Body of pancreas (tissue), 4 donors: ENCODE data around the gene CCDC169. TPM values are rescaled to one million over a fixed set of nuclear protein-coding genes. Genes with fewer than 3 reads are reported as not detected.
"Not testable (repeated sequence)": the region's sequence is repeated elsewhere in the genome, so short reads cannot be mapped to it uniquely, and the experiment has no call there.

Experiments
- ATAC-seq: fragments of 150-250 bp; one replicate; pipeline ENCODE4 v1.9.1; 2016
- DNase-seq, 4 donors: peaks; one replicate each; pipeline ENCODE4 v3.0.0-alpha.2; 2019
- H3K27ac ChIP-seq, 4 donors: fragments of 200-600 bp; sonication (generic); 1 replicate in 3 of 4; 2 replicates in 1 of 4; pipeline versions ENCODE4 v1.5.1 to v1.6.1; 2016 to 2019; ENCODE audit warnings: mild to moderate bottlenecking in 1 of 4, mixed read lengths in 1 of 4, moderate library complexity in 1 of 4
- H3K27me3 ChIP-seq, 2 donors: fragments of 200-600 bp; sonication (generic); one replicate each; pipeline ENCODE4 v1.6.0; 2016; ENCODE audit warnings: mild to moderate bottlenecking in 1 of 2
- H3K36me3 ChIP-seq, 2 donors: fragments of 200-600 bp; sonication (generic); replicated peaks in 1 of 2; 2 replicates each; pipeline ENCODE4 v1.5.1; 2016; ENCODE audit warnings: low read depth in 2 of 2; ENCODE audit not compliant: insufficient read depth in 1 of 2
- H3K4me1 ChIP-seq: fragments of 200-600 bp; sonication (generic); one replicate; pipeline ENCODE4 v1.6.0; 2016
- H3K4me3 ChIP-seq, 2 donors: fragments of 200-600 bp; sonication (generic); 1 replicate in 1 of 2; 2 replicates in 1 of 2; pipeline ENCODE4 v1.5.1; 2016 to 2019
- H3K9me3 ChIP-seq, 3 donors: fragments of 200-600 bp; sonication (generic); 1 replicate in 2 of 3; 2 replicates in 1 of 3; pipeline ENCODE4 v1.5.1; 2016
- POLR2A ChIP-seq, 3 donors: fragments of 450-650 bp; IDR thresholded peaks; one replicate each; pipeline ENCODE4 v1.6.1; 2016; ENCODE audit warnings: antibody characterized with exemption in 3 of 3, mild to moderate bottlenecking in 2 of 3
- WGBS, 2 donors: methylation state at CpG; one replicate each; pipeline ENCODE4 v1.1.5; 2017; 5-methylcytosine and 5-hydroxymethylcytosine counted together
- intact Hi-C: fragments of 100-400 bp; cut with DNase I; formaldehyde crosslinking; loops from one replicate; pipeline ENCODE4 v1.15.1; 2023
- total RNA-seq, 2 donors: library from RNA; depleted of rRNA; stranded (reverse); fragments of >200 nt; gene quantifications; one replicate each; pipeline ENCODE4 v1.1.0, GENCODE V29; 2016
- TF ChIP-seq, protein P1 (sequence below), 7 experiments: fragments of 450-650 bp in 4 of 7; fragments of 200-600 bp in 3 of 7; sonication (generic) in 3 of 7; IDR thresholded peaks; one replicate each; pipeline ENCODE4 v1.5.1; 2016 to 2019; ENCODE audit warnings: antibody characterized with exemption in 7 of 7

Gene CCDC169
- total RNA-seq, 2 donors from 2014 or later: 1.3 to 1.6 TPM

DNA sequence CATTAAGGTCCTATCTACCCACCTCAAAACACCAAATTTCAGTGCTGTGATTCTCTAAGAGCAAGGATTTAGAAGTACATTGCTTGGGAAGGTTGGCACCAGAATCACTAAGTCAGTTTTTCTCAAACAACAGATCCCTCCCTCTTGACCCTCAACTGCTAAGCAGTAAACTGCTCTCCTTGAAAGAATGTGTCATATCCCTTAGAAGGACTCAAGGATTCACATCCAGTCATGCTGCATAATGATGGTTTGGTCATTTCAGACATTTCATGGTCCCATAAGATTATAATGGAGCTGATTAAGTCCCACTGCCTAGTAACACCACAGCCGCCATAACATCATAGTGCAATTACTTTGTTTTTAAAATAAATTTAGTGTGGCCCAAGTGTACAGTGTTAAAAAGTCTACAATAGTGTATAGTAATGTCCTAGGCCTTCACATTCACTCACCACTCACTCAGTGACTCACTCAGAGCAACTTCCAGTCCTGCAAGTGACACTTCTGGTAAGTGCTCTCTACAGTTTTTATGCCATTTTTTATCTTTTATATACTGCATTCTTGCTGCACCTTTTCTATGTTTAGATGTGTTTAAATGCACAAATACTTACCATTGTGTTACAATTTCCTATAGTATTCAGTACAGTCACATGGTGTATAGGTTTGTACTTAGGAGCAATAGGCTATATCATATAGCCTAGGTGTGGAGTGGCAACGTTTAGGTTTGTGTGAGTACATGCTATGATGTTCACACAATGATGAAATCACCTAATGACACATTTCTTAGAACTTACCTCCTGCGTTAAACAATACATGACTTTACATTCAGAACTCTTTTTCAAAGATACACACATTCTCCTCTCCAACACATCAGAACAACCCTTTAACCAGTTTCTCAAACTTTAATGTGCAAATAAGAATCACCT, 15.7 kb upstream of the CCDC169 start:
- 70 to 73% methylated on average over 3 of the region's 3 CpGs for WGBS, 2 donors
- no peak for ATAC-seq

DNA sequence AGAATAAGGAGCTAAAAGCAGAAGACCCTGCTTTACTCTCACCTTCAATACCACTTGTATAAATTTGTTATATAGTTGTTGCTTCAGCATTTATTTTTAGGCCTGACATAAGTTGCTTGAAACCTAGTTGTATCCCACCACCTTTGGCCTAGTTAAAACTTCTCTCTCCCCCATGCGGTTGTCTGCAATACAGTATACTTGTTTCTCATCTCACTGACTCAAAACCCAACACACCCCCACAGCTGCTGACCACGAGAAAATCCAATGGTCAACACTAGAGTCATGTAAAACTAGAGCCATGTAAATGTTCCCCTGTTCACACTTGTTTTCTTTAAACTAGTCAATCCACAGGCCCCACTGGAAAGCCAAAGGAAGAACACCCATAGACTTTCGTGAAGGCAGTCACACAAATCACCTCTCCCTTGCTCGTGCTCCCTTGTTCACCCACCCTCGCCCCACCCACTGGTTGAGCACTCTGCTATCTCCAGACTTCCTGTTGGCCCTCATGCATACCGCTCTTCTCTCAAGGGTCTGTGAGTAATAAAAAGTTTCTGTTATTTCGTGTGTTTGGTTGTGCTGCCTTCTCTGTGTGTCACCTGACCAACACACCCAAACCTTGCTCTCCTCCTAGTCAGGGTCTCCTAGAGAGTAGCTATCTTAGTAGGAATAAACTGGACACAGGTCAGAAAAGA, 12.9 kb upstream of the CCDC169 start:
- H3K9me3 ChIP-seq: no peaks in the 10 kb centered on the region
- peaks cover 0 to 7% of the 10 kb centered on the region in 2 donors for H3K36me3 ChIP-seq
- peaks cover 0 to 3% of the 10 kb centered on the region in 2 donors for H3K27me3 ChIP-seq
- ATAC-seq (no peak), DNase-seq (no peak)
- H3K4me1 ChIP-seq: no peaks in the 10 kb centered on the region
- TF ChIP-seq POLR2A (IDR thresholded peaks at IDR 0.05): no peak
- TF ChIP-seq, protein P1, sequence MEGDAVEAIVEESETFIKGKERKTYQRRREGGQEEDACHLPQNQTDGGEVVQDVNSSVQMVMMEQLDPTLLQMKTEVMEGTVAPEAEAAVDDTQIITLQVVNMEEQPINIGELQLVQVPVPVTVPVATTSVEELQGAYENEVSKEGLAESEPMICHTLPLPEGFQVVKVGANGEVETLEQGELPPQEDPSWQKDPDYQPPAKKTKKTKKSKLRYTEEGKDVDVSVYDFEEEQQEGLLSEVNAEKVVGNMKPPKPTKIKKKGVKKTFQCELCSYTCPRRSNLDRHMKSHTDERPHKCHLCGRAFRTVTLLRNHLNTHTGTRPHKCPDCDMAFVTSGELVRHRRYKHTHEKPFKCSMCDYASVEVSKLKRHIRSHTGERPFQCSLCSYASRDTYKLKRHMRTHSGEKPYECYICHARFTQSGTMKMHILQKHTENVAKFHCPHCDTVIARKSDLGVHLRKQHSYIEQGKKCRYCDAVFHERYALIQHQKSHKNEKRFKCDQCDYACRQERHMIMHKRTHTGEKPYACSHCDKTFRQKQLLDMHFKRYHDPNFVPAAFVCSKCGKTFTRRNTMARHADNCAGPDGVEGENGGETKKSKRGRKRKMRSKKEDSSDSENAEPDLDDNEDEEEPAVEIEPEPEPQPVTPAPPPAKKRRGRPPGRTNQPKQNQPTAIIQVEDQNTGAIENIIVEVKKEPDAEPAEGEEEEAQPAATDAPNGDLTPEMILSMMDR (IDR thresholded peaks at IDR 0.05): no peak
- 93 to 96% methylated on average over 7 of the region's 7 CpGs for WGBS, 2 donors
- intact Hi-C loops: no loop called here
- H3K27ac ChIP-seq: no peak overlapping the region
- no peak overlapping the region for H3K4me3 ChIP-seq

More for the DNA sequence above, 15.7 kb upstream of the CCDC169 start:
- Histone ChIP-seq H3K4me1 (no peaks in the 10 kb centered on the region), H3K36me3 (peaks cover 0 to 7% of the 10 kb centered on the region in 2 donors), H3K9me3 (no peaks in the 10 kb centered on the region), H3K4me3 (no peak overlapping the region), H3K27me3 (peaks cover 0 to 3% of the 10 kb centered on the region in 2 donors), H3K27ac (no peak overlapping the region)
- intact Hi-C loops: no loop called here
- TF ChIP-seq, protein P1 (IDR thresholded peaks at IDR 0.05): no peak
- no peak for TF ChIP-seq POLR2A (IDR thresholded peaks at IDR 0.05)
- DNase-seq: no peak

DNA sequence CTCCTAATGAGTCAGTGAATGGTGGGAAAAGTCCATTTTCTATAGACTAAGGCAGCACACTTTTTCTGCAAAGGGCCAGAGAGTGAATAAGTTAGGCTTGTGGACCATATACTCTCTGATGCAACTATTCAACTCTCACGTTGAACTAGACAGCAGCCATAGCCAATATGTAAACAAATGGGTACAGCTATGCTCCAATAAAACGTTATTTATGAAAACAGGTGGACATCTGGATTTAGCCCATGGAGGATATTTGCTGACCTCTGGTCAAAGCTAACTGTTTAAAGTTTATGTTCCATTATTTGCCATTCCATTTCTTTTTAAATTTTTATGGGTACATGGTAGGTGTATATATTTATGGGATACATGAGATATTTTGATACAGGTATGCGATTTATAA, 4.7 kb upstream of the CCDC169 start:
- Histone ChIP-seq H3K4me3 (no peak overlapping the region), H3K27me3 (no peaks in the 10 kb centered on the region), H3K36me3 (no peaks in the 10 kb centered on the region), H3K4me1 (no peaks in the 10 kb centered on the region), H3K27ac (no peak overlapping the region), H3K9me3 (no peaks in the 10 kb centered on the region)
- DNase-seq (no peak), ATAC-seq (no peak)
- no peak for TF ChIP-seq POLR2A (IDR thresholded peaks at IDR 0.05)
- TF ChIP-seq, protein P1 (IDR thresholded peaks at IDR 0.05): no peak
- 65 to 78% methylated on average over 3 of the region's 3 CpGs for WGBS, 2 donors
- intact Hi-C loops: no loop called here

DNA sequence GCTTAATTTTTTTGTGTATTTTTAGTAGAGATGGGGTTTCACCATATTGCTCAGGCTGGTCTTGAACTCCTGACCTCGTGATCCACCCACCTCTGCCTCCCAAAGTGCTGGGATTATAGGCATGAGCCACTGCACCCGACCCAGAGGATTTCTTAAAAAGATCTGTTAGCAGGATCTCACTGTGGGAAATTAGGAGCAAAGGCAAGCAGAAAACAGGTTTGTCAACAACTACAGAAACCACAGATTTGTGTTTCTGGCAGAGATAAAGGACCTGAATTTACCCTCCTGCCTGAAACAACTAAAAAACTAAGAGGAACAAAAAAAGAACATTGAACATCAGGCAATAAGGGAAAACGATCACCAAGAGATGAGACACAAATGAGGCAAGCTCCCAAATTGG, 1.9 kb upstream of the CCDC169 start:
- WGBS, 2 donors: 34 to 41% methylated on average over 3 of the region's 3 CpGs
- H3K4me3 ChIP-seq, ATAC-seq, H3K9me3 ChIP-seq, H3K4me1 ChIP-seq, H3K27ac ChIP-seq, DNase-seq, intact Hi-C loops, H3K27me3 ChIP-seq, H3K36me3 ChIP-seq: not testable (repeated sequence)

GRCh38 chr13:36298535-36299068, 988 bp upstream of the CCDC169 start:
- DNase-seq (no peak), ATAC-seq (no peak)
- intact Hi-C loops: no loop called here
- H3K27me3 ChIP-seq: no peaks in the 10 kb centered on the region
- H3K36me3 ChIP-seq: no peaks in the 10 kb centered on the region
- H3K4me1 ChIP-seq: no peaks in the 10 kb centered on the region
- H3K4me3 ChIP-seq: no peak overlapping the region
- no peak overlapping the region for H3K27ac ChIP-seq
- 38 to 42% methylated on average over 4 of the region's 4 CpGs for WGBS, 2 donors
- TF ChIP-seq, protein P1 (IDR thresholded peaks at IDR 0.05): no peak
- H3K9me3 ChIP-seq: no peaks in the 10 kb centered on the region
